K562 (cell line): ENCODE results near the gene ING2. TPM values are rescaled to one million over a fixed set of nuclear protein-coding genes. Genes with fewer than 3 reads are reported as not detected.

Experiments used
- BHLHE40 ChIP-seq: IDR thresholded peaks from 2 replicates; pipeline ENCODE4 v1.6.1; 2011; ENCODE audit warnings: low read length, improper control_type of control experiment
- CREBBP ChIP-seq: IDR thresholded peaks from one replicate; pipeline ENCODE4 v1.6.1; 2012; ENCODE audit warnings: low read depth, mild to moderate bottlenecking, control low read depth, inconsistent platforms, low read length
- ESRRB ChIP-seq: fragments of 250-450 bp; sonication (Bioruptor Pico); IDR thresholded peaks from 2 replicates; pipeline ENCODE4 v1.5.0; 2020; ENCODE audit warnings: mild to moderate bottlenecking, moderate library complexity, borderline replicate concordance
- EZH2 ChIP-seq: IDR thresholded peaks from 2 replicates; pipeline ENCODE4 v1.6.1; 2012; ENCODE audit warnings: low read depth, mild to moderate bottlenecking, inconsistent platforms, low read length, borderline replicate concordance
- NFE2 ChIP-seq: IDR thresholded peaks from 2 replicates; pipeline ENCODE4 v1.6.1; 2014; ENCODE audit warnings: antibody characterized with exemption, low read depth
- PHB2 ChIP-seq: fragments of 450-650 bp; IDR thresholded peaks from 2 replicates; pipeline ENCODE4 v1.6.1; 2017; ENCODE audit warnings: low read depth
- PML ChIP-seq: IDR thresholded peaks from 2 replicates; pipeline ENCODE4 v1.6.1; 2012; ENCODE audit warnings: low read length, inconsistent platforms
- RBM22 ChIP-seq: fragments of 200-400 bp; formaldehyde crosslinking; IDR thresholded peaks from 2 replicates; pipeline ENCODE4 v1.6.1; 2018; ENCODE audit warnings: low read length, low read depth; ENCODE audit not compliant: poor library complexity, severe bottlenecking
- RFX5 ChIP-seq: IDR thresholded peaks from 2 replicates; pipeline ENCODE4 v1.6.1; 2011; ENCODE audit warnings: low read depth, mild to moderate bottlenecking, improper control_type of control experiment, low read length
- SMAD2 ChIP-seq: fragments of 150-350 bp; IDR thresholded peaks from 2 replicates; pipeline ENCODE4 v1.6.1; 2014; ENCODE audit warnings: low read depth, mild to moderate bottlenecking, low read length
- TAF15 ChIP-seq: fragments of 200-400 bp; formaldehyde crosslinking; IDR thresholded peaks from 2 replicates; pipeline ENCODE4 v1.6.1; 2017; ENCODE audit warnings: mild to moderate bottlenecking, low read depth, low read length, moderate library complexity
- TCFL5 ChIP-seq: fragments of 250-450 bp; sonication (Bioruptor Pico); conservative IDR thresholded peaks from 2 replicates; pipeline ENCODE4 v1.6.1; 2021; ENCODE audit warnings: mild to moderate bottlenecking, moderate library complexity, matching md5 sums
- TEAD4 ChIP-seq, 2 experiments: sonication (generic) in 1 of 2; formaldehyde crosslinking in 1 of 2; IDR thresholded peaks; 2 replicates each; pipeline versions ENCODE4 v1.6.1 to v1.8.0; 2012 to 2022; ENCODE audit warnings: borderline replicate concordance in 1 of 2, inconsistent platforms in 1 of 2, low read length in 1 of 2, mild to moderate bottlenecking in 1 of 2, missing genetic modification reagents in 1 of 2
- ZNF133 ChIP-seq: fragments of 250-450 bp; sonication (Bioruptor Pico); IDR thresholded peaks from 2 replicates; pipeline ENCODE4 v1.4.0; 2020; ENCODE audit warnings: mild to moderate bottlenecking
- ZNF354B ChIP-seq: fragments of 250-450 bp; sonication (Bioruptor Pico); IDR thresholded peaks from 2 replicates; pipeline ENCODE4 v1.4.0; 2020
- ZNF431 ChIP-seq: sonication (generic); formaldehyde crosslinking; IDR thresholded peaks from 2 replicates; pipeline ENCODE4 v1.8.0; 2022; ENCODE audit warnings: mild to moderate bottlenecking, missing genetic modification reagents
- ZNF445 ChIP-seq: fragments of 250-450 bp; sonication (Bioruptor Pico); IDR thresholded peaks from 2 replicates; pipeline ENCODE4 v1.4.0; 2020; ENCODE audit warnings: low read depth, mild to moderate bottlenecking, moderate library complexity
- ZNF57 ChIP-seq: fragments of 450-650 bp; formaldehyde crosslinking; IDR thresholded peaks from 2 replicates; pipeline ENCODE4 v1.4.0; 2020; ENCODE audit warnings: mild to moderate bottlenecking, moderate library complexity
- ZNF75A ChIP-seq: fragments of 450-650 bp; formaldehyde crosslinking; IDR thresholded peaks from 2 replicates; pipeline ENCODE4 v1.4.0; 2020; ENCODE audit warnings: mild to moderate bottlenecking
- ZNF785 ChIP-seq: fragments of 250-450 bp; sonication (Bioruptor Pico); IDR thresholded peaks from 2 replicates; pipeline ENCODE4 v1.4.0; 2020; ENCODE audit warnings: mild to moderate bottlenecking
- polyA plus RNA-seq, 8 experiments: library from polyadenylated mRNA; depleted of rRNA in 4 of 8; stranded (reverse) in 5 of 8; unstranded in 3 of 8; fragments of >200 nt; fragmentation: Nextera tagmentation in 2 of 8; fragmentation: Illumina TruSeq in 1 of 8; extraction: Ambion mirVana in 2 of 8; extraction: Trizol in 1 of 8; gene quantifications; 2 replicates each; pipeline versions ENCODE4 v1.2.1 to v1.2.3, GENCODE V29; 2011 to 2014; ENCODE audit warnings: inconsistent platforms in 1 of 8, missing spikeins in 1 of 8
- total RNA-seq, 7 experiments: library from RNA; depleted of rRNA in 6 of 7; stranded (reverse); fragments of >200 nt in 6 of 7; fragmentation: Illumina TruSeq in 2 of 7; extraction: Trizol in 2 of 7; gene quantifications; 2 replicates each; pipeline versions ENCODE4 v1.2.1 to v1.2.3, GENCODE V29; 2011 to 2021; ENCODE audit warnings: low replicate concordance in 1 of 7
- TF ChIP-seq, protein P1 (sequence below): sonication (generic); formaldehyde crosslinking; IDR thresholded peaks from 2 replicates; pipeline ENCODE4 v1.8.1; 2023; ENCODE audit warnings: mild to moderate bottlenecking, missing genetic modification reagents
- TF ChIP-seq, protein P2 (sequence below): fragments of 450-650 bp; IDR thresholded peaks from 2 replicates; pipeline ENCODE4 v1.6.1; 2017; ENCODE audit warnings: mild to moderate bottlenecking, moderate library complexity
- TF ChIP-seq, protein P3 (sequence below): sonication (generic); formaldehyde crosslinking; IDR thresholded peaks from 2 replicates; pipeline ENCODE4 v1.8.1; 2023; ENCODE audit warnings: mild to moderate bottlenecking, missing genetic modification reagents
- TF ChIP-seq, protein P4 (sequence below): fragments of 250-450 bp; sonication (Bioruptor Pico); IDR thresholded peaks from 2 replicates; pipeline ENCODE4 v1.8.0; 2022; ENCODE audit warnings: inconsistent platforms, mild to moderate bottlenecking, moderate library complexity, borderline replicate concordance

Gene ING2
- total and polyA plus RNA-seq, 9 of the 15 experiments (the other 6 are each of a cell fraction or from before 2014, with no cell fraction given): 2.9 to 21.4 (median 12.4) TPM

DNA sequence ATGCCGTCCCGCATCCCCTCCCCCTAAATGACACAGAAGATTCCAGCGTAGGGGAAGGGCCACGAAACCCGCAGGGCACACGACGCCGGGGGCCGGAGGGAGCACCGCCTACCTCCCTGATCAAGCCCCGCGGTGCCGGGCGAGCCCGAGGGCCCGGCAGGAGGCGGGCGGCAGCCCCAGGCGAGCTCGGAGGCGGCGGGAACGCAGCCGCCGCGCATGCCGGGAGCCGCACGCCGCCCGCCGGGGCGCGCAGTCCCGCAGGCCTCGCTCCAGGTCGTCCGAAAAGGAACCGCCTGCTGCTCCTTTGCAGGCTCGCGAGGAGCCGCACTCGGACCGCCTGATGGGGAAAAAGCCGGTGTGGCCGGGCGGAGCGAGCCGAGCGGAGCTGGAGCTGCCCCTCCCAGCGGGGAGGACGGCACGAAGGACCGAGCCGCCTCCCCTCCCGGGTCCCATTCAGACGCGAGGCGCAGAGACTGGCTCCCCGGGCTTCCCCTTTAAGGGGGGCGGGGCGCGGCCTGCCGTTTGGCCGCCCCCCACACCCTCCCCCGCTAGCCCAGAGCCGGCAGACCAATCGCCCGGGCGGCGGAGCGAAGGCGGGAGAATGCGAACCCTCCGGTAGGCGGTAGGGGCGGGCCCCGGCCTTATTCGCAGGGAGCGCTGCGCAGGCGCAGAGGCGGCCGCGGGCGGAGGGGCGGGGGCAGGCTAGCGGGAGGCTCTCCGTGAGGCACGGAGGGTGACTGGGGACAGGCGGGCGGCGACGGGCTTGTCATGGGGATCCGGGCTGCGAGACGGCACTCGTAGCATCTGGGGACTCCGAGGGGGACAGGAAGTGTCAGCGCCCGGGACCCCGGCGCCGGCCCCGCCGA lies 561 bp upstream of the ING2 start (continued):
- peak; percentile 71 for TF ChIP-seq ZNF431 (CRISPR knock-in tag)
- no peak for TF ChIP-seq ESRRB (CRISPR knock-in tag)
- no peak for TF ChIP-seq TAF15
- no peak for TF ChIP-seq RFX5
- no peak for TF ChIP-seq ZNF57 (CRISPR knock-in tag)
- no peak for TF ChIP-seq ZNF133 (CRISPR knock-in tag)
- no peak for TF ChIP-seq ZNF785 (CRISPR knock-in tag)
- no peak for TF ChIP-seq PHB2
- peak; percentile 27; the same call in 1 of the 2 replicates for TF ChIP-seq PML
- no peak for TF ChIP-seq ZNF75A (CRISPR knock-in tag)
- no peak for TF ChIP-seq TEAD4 (IDR thresholded peaks at IDR 0.05; ENCODE audit: low read length)
- TF ChIP-seq TEAD4 (CRISPR knock-in tag; IDR thresholded peaks at IDR 0.05; ENCODE audit: borderline replicate concordance): peak; percentile 89; the same call in 1 of the 2 replicates
- peak; percentile 25; the same call in 1 of the 2 replicates for TF ChIP-seq BHLHE40
- no peak for TF ChIP-seq ZNF445 (CRISPR knock-in tag)
- no peak for TF ChIP-seq CREBBP
- TF ChIP-seq ZNF354B (CRISPR knock-in tag): no peak
- TF ChIP-seq, protein P1, sequence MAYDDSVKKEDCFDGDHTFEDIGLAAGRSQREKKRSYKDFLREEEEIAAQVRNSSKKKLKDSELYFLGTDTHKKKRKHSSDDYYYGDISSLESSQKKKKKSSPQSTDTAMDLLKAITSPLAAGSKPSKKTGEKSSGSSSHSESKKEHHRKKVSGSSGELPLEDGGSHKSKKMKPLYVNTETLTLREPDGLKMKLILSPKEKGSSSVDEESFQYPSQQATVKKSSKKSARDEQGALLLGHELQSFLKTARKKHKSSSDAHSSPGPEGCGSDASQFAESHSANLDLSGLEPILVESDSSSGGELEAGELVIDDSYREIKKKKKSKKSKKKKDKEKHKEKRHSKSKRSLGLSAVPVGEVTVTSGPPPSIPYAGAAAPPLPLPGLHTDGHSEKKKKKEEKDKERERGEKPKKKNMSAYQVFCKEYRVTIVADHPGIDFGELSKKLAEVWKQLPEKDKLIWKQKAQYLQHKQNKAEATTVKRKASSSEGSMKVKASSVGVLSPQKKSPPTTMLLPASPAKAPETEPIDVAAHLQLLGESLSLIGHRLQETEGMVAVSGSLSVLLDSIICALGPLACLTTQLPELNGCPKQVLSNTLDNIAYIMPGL (CRISPR knock-in tag): no peak
- TF ChIP-seq, protein P2, sequence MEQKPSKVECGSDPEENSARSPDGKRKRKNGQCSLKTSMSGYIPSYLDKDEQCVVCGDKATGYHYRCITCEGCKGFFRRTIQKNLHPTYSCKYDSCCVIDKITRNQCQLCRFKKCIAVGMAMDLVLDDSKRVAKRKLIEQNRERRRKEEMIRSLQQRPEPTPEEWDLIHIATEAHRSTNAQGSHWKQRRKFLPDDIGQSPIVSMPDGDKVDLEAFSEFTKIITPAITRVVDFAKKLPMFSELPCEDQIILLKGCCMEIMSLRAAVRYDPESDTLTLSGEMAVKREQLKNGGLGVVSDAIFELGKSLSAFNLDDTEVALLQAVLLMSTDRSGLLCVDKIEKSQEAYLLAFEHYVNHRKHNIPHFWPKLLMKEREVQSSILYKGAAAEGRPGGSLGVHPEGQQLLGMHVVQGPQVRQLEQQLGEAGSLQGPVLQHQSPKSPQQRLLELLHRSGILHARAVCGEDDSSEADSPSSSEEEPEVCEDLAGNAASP: no peak
- TF ChIP-seq, protein P3, sequence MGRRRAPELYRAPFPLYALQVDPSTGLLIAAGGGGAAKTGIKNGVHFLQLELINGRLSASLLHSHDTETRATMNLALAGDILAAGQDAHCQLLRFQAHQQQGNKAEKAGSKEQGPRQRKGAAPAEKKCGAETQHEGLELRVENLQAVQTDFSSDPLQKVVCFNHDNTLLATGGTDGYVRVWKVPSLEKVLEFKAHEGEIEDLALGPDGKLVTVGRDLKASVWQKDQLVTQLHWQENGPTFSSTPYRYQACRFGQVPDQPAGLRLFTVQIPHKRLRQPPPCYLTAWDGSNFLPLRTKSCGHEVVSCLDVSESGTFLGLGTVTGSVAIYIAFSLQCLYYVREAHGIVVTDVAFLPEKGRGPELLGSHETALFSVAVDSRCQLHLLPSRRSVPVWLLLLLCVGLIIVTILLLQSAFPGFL (CRISPR knock-in tag): no peak
- no peak for TF ChIP-seq EZH2
- TF ChIP-seq NFE2: no peak
- no peak for TF ChIP-seq TCFL5 (CRISPR knock-in tag)
- TF ChIP-seq RBM22: peak; percentile 21
- TF ChIP-seq, protein P4, sequence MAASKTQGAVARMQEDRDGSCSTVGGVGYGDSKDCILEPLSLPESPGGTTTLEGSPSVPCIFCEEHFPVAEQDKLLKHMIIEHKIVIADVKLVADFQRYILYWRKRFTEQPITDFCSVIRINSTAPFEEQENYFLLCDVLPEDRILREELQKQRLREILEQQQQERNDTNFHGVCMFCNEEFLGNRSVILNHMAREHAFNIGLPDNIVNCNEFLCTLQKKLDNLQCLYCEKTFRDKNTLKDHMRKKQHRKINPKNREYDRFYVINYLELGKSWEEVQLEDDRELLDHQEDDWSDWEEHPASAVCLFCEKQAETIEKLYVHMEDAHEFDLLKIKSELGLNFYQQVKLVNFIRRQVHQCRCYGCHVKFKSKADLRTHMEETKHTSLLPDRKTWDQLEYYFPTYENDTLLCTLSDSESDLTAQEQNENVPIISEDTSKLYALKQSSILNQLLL: no peak
- no peak for TF ChIP-seq SMAD2
